ENCODE results near the gene CCDC39. TPM values are rescaled to one million over a fixed set of nuclear protein-coding genes. Genes with fewer than 3 reads are reported as not detected.

The CCDC39 gene
- polyA plus RNA-seq, 6 donors from 2014 or later: not detected

GRCh38 chr3:180570238-180570637 is 109.1 kb downstream of the CCDC39 start:
- no peaks in the 10 kb centered on the region for H3K36me3 Mint-ChIP-seq
- DNase-seq (no peak), ATAC-seq (ENCODE audit: low read depth in 2 of 2) (no peak)
- H3K4me3 Mint-ChIP-seq: no peak overlapping the region
- peaks cover 10 to 22% (median 16%) of the 10 kb centered on the region in 3 donors for H3K27me3 Mint-ChIP-seq
- H3K27ac Mint-ChIP-seq: no peak overlapping the region
- H3K9me3 Mint-ChIP-seq: peaks cover 0 to 9% (median 2%) of the 10 kb centered on the region in 7 donors
- H3K4me1 Mint-ChIP-seq: no peaks in the 10 kb centered on the region

- ATAC-seq (ENCODE audit: low read depth in 2 of 2) (no peak), DNase-seq (no peak)
- Mint-ChIP-seq H3K27me3 (peaks cover 3 to 24% (median 14%) of the 10 kb centered on the region in 3 donors), H3K9me3 (peaks cover 4 to 17% (median 6%) of the 10 kb centered on the region in 7 donors), H3K4me3 (no peak overlapping the region), H3K4me1 (no peaks in the 10 kb centered on the region), H3K27ac (no peak overlapping the region), H3K36me3 (peaks cover 0 to 3% of the 10 kb centered on the region in 2 donors)
Observed at GRCh38 chr3:180564676-180565075, 114.6 kb downstream of the CCDC39 start.

Other genes starting within 250 kb of the CCDC39 start
- gene TTC14, start 77.3 kb downstream of the CCDC39 start, polyA plus RNA-seq (ENCODE audit: low read depth in 6 of 6): 10 to 100 TPM; 24.9 to 32.7 (median 27.5) TPM
- 10 to 100 TPM; 41.0 to 53.2 (median 45.7) TPM for gene FXR1, start 233.2 kb upstream of the CCDC39 start, polyA plus RNA-seq (ENCODE audit: low read depth in 6 of 6)